ENCODE results near the gene ATF6. TPM values are rescaled to one million over a fixed set of nuclear protein-coding genes. Genes with fewer than 3 reads are reported as not detected.
A peak's percentile ranks its signal among the peaks of the same experiment; 100 is the strongest.

The ATF6 gene
- total and polyA plus RNA-seq, 9 of the 15 experiments (the other 6 are each of a cell fraction or from before 2014, with no cell fraction given), result 11.7 to 32.4 (median 20.4) TPM

DNA sequence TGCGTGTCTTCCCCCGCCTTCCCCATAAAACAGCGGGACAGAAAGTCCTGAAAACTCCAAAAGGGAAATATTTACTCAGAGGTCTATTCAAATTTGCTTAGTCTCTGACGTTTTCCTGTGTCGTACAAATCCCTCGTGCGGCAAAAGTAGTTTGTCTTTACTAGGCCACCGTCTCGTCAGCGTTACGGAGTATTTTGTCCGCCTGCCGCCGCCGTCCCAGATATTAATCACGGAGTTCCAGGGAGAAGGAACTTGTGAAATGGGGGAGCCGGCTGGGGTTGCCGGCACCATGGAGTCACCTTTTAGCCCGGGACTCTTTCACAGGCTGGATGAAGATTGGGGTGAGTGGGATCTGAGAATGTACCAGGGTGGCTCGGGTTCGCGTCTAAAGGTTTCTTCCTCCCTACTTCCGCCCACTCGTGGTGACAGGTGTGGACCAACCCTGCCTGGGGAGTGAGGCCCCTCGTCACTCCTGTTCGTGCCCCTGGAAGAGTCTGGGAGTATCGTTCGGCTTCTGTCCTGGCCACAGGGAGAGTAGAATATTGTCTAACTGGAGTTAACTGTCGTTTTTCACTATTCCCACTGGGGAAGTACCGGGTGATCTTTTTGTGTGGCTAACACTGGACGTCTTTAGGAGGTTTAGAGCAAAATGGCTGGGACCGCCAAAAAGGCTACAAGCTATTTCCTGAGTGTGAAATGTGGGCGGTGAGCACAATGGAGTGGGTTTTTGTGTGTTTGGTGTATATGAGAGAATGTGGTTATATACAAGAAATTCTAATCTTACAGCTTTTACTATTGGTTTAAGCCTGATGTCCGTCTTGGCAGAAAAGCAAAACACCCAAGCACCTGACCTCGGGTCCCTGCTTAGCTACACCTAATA, at the start of gene ATF6 (continued):
- peak; percentile 64; the same call in 1 of the 2 replicates for TF ChIP-seq GATAD2B (IDR thresholded peaks at IDR 0.05; ENCODE audit: borderline replicate concordance)
- no peak for TF ChIP-seq EZH2 (IDR thresholded peaks at IDR 0.05; ENCODE audit: borderline replicate concordance, low read depth, low read length)
- TF ChIP-seq TAF15 (IDR thresholded peaks at IDR 0.05; ENCODE audit: low read depth, low read length), result no peak
- no peak for TF ChIP-seq TCF7L2 (IDR thresholded peaks at IDR 0.05; ENCODE audit: low read depth, low read length)
- TF ChIP-seq PRMT5 (CRISPR knock-in tag; IDR thresholded peaks at IDR 0.05), result no peak
- peak; percentile 28 to 65; a peak in 3 of 4 replicates for TF ChIP-seq ARNT (IDR thresholded peaks at IDR 0.05)
- TF ChIP-seq ZNF324 (CRISPR knock-in tag; IDR thresholded peaks at IDR 0.05), result no peak
- TF ChIP-seq MBD2 (IDR thresholded peaks at IDR 0.05; ENCODE audit: borderline replicate concordance, low read depth), result peak; percentile 70; the same call in 1 of the 2 replicates
- TF ChIP-seq ZNF644 (tag; IDR thresholded peaks at IDR 0.05; ENCODE audit: low read depth), result no peak
- TF ChIP-seq ZNF696 (CRISPR knock-in tag; conservative IDR thresholded peaks at IDR 0.05), result no peak
- no peak for TF ChIP-seq PTTG1 (tag; IDR thresholded peaks at IDR 0.05; ENCODE audit: low read depth)
- TF ChIP-seq, protein P1, sequence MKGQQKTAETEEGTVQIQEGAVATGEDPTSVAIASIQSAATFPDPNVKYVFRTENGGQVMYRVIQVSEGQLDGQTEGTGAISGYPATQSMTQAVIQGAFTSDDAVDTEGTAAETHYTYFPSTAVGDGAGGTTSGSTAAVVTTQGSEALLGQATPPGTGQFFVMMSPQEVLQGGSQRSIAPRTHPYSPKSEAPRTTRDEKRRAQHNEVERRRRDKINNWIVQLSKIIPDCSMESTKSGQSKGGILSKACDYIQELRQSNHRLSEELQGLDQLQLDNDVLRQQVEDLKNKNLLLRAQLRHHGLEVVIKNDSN (CRISPR knock-in tag; IDR thresholded peaks at IDR 0.05), result no peak
- TF ChIP-seq CBX1 (IDR thresholded peaks at IDR 0.05; ENCODE audit: low read depth), result no peak; the same call in 1 of the 2 replicates
- TF ChIP-seq MECOM (CRISPR knock-in tag; IDR thresholded peaks at IDR 0.05), result no peak
- TF ChIP-seq ZFP30 (CRISPR knock-in tag; IDR thresholded peaks at IDR 0.05; ENCODE audit: borderline replicate concordance), result no peak
- TF ChIP-seq, protein P2, sequence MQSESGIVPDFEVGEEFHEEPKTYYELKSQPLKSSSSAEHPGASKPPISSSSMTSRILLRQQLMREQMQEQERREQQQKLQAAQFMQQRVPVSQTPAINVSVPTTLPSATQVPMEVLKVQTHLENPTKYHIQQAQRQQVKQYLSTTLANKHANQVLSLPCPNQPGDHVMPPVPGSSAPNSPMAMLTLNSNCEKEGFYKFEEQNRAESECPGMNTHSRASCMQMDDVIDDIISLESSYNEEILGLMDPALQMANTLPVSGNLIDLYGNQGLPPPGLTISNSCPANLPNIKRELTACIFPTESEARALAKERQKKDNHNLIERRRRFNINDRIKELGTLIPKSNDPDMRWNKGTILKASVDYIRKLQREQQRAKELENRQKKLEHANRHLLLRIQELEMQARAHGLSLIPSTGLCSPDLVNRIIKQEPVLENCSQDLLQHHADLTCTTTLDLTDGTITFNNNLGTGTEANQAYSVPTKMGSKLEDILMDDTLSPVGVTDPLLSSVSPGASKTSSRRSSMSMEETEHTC (IDR thresholded peaks at IDR 0.05), result no peak
- TF ChIP-seq MTA1 (IDR thresholded peaks at IDR 0.05; ENCODE audit: borderline replicate concordance), result peak; percentile 71; the same call in 1 of the 2 replicates
- TF ChIP-seq, protein P3, sequence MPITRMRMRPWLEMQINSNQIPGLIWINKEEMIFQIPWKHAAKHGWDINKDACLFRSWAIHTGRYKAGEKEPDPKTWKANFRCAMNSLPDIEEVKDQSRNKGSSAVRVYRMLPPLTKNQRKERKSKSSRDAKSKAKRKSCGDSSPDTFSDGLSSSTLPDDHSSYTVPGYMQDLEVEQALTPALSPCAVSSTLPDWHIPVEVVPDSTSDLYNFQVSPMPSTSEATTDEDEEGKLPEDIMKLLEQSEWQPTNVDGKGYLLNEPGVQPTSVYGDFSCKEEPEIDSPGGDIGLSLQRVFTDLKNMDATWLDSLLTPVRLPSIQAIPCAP (CRISPR knock-in tag; IDR thresholded peaks at IDR 0.05; ENCODE audit: borderline replicate concordance), result no peak
- no peak for TF ChIP-seq RBM25 (IDR thresholded peaks at IDR 0.05; ENCODE audit: low read depth, low read length, severe bottlenecking)
- TF ChIP-seq, protein P4, sequence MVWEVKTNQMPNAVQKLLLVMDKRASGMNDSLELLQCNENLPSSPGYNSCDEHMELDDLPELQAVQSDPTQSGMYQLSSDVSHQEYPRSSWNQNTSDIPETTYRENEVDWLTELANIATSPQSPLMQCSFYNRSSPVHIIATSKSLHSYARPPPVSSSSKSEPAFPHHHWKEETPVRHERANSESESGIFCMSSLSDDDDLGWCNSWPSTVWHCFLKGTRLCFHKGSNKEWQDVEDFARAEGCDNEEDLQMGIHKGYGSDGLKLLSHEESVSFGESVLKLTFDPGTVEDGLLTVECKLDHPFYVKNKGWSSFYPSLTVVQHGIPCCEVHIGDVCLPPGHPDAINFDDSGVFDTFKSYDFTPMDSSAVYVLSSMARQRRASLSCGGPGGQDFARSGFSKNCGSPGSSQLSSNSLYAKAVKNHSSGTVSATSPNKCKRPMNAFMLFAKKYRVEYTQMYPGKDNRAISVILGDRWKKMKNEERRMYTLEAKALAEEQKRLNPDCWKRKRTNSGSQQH (CRISPR knock-in tag; IDR thresholded peaks at IDR 0.05), result no peak
- TF ChIP-seq, protein P5, sequence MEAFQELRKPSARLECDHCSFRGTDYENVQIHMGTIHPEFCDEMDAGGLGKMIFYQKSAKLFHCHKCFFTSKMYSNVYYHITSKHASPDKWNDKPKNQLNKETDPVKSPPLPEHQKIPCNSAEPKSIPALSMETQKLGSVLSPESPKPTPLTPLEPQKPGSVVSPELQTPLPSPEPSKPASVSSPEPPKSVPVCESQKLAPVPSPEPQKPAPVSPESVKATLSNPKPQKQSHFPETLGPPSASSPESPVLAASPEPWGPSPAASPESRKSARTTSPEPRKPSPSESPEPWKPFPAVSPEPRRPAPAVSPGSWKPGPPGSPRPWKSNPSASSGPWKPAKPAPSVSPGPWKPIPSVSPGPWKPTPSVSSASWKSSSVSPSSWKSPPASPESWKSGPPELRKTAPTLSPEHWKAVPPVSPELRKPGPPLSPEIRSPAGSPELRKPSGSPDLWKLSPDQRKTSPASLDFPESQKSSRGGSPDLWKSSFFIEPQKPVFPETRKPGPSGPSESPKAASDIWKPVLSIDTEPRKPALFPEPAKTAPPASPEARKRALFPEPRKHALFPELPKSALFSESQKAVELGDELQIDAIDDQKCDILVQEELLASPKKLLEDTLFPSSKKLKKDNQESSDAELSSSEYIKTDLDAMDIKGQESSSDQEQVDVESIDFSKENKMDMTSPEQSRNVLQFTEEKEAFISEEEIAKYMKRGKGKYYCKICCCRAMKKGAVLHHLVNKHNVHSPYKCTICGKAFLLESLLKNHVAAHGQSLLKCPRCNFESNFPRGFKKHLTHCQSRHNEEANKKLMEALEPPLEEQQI (IDR thresholded peaks at IDR 0.05), result peak; percentile 72
- TF ChIP-seq PHF21A (IDR thresholded peaks at IDR 0.05; ENCODE audit: borderline replicate concordance, low read depth), result no peak
